ENCODE measurements around the gene PLD3. TPM values are rescaled to one million over a fixed set of nuclear protein-coding genes. Genes with fewer than 3 reads are reported as not detected.
"Not testable (repeated sequence)": the region's sequence is repeated elsewhere in the genome, so short reads cannot be mapped to it uniquely, and the experiment has no call there.

The PLD3 gene
- polyA plus RNA-seq, 1 donor, result 272 TPM

DNA sequence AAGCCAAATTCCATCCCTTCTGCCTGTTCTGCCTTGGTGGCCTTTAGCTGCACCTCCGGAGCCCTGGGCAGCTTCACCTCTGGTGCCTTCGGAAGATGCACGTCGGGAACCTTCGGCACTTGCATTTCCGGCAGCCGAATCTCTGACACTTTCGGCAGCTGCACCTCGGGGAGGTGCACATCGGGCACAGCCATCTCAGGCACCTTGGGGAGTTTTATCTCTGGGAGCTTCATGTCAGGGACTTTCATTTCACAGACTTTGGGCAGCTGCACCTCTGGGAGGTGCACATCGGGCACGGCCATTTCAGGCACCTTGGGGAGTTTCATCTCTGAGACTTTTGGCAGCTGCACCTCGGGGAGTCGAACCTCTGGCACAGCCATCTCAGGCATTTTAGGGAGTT, 47.5 kb downstream of the PLD3 start:
- 90% methylated on average over 4 of the region's 14 CpGs for WGBS (ENCODE audit: insufficient coverage, low lambda C conversion rate)
- no peaks in the 10 kb centered on the region for H3K36me3 ChIP-seq (ENCODE audit: control insufficient read depth, insufficient read depth, low read length)
- no peaks in the 10 kb centered on the region for H3K27me3 ChIP-seq (ENCODE audit: control insufficient read depth, insufficient read depth, low read length)
- DNase-seq, result no peak
- H3K9me3 ChIP-seq (ENCODE audit: control insufficient read depth, low read depth, low read length), result peaks cover 5% of the 10 kb centered on the region
- no peak overlapping the region for H3K27ac ChIP-seq (ENCODE audit: low read length)
- H3K4me1 ChIP-seq (ENCODE audit: control insufficient read depth, insufficient read depth, low read length), result peaks cover 17% of the 10 kb centered on the region
- no peak overlapping the region for H3K4me3 ChIP-seq (ENCODE audit: low read length)

GRCh38 chr19:40396886-40397567, 48.5 kb downstream of the PLD3 start:
- no CpG with 5 or more reads among the region's 20 CpGs for WGBS (ENCODE audit: insufficient coverage, low lambda C conversion rate)
- Histone ChIP-seq H3K9me3 (ENCODE audit: control insufficient read depth, low read depth, low read length) (peaks cover 5% of the 10 kb centered on the region), H3K36me3 (ENCODE audit: control insufficient read depth, insufficient read depth, low read length) (no peaks in the 10 kb centered on the region), H3K27me3 (ENCODE audit: control insufficient read depth, insufficient read depth, low read length) (no peaks in the 10 kb centered on the region), H3K27ac (ENCODE audit: low read length) (no peak overlapping the region), H3K4me3 (ENCODE audit: low read length) (no peak overlapping the region), H3K4me1 (ENCODE audit: control insufficient read depth, insufficient read depth, low read length) (peaks cover 17% of the 10 kb centered on the region)
- no peak for DNase-seq

DNA sequence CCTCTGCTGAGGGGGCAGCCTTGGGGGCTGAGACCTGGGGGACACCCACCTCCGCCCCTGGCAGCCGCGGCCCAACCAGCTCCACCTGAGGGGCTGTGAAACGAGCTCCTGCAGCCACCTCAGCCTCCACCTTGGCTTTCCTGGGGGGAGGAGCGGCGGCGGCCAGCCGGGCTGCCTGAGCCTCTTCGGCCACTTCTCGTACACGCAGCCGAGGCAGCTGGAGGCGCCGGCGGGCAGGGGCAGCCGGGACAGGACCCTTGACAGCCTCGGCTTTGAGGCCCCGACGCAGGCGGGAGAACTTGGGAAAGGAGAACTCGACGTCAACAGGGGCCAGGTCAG, 49.0 kb downstream of the PLD3 start:
- Histone ChIP-seq H3K4me3 (ENCODE audit: low read length) (no peak overlapping the region), H3K36me3 (ENCODE audit: control insufficient read depth, insufficient read depth, low read length) (no peaks in the 10 kb centered on the region), H3K27ac (ENCODE audit: low read length) (no peak overlapping the region), H3K27me3 (ENCODE audit: control insufficient read depth, insufficient read depth, low read length) (no peaks in the 10 kb centered on the region), H3K4me1 (ENCODE audit: control insufficient read depth, insufficient read depth, low read length) (peaks cover 17% of the 10 kb centered on the region), H3K9me3 (ENCODE audit: control insufficient read depth, low read depth, low read length) (peaks cover 5% of the 10 kb centered on the region)
- WGBS (ENCODE audit: insufficient coverage, low lambda C conversion rate), result no CpG with 5 or more reads among the region's 22 CpGs
- no peak for DNase-seq

GRCh38 chr19:40398417-40399131, 50.1 kb downstream of the PLD3 start:
- peak overlapping the region; percentile 23 for H3K4me3 ChIP-seq (ENCODE audit: low read length)
- no peaks in the 10 kb centered on the region for H3K36me3 ChIP-seq (ENCODE audit: control insufficient read depth, insufficient read depth, low read length)
- WGBS (ENCODE audit: insufficient coverage, low lambda C conversion rate), result 0% methylated on average over 1 of the region's 49 CpGs
- peaks cover 5% of the 10 kb centered on the region for H3K9me3 ChIP-seq (ENCODE audit: control insufficient read depth, low read depth, low read length)
- no peaks in the 10 kb centered on the region for H3K27me3 ChIP-seq (ENCODE audit: control insufficient read depth, insufficient read depth, low read length)
- peaks cover 21% of the 10 kb centered on the region for H3K4me1 ChIP-seq (ENCODE audit: control insufficient read depth, insufficient read depth, low read length)
- peak overlapping the region; percentile 20 for H3K27ac ChIP-seq (ENCODE audit: low read length)
- DNase-seq, result peak; percentile 67 to 73

DNA sequence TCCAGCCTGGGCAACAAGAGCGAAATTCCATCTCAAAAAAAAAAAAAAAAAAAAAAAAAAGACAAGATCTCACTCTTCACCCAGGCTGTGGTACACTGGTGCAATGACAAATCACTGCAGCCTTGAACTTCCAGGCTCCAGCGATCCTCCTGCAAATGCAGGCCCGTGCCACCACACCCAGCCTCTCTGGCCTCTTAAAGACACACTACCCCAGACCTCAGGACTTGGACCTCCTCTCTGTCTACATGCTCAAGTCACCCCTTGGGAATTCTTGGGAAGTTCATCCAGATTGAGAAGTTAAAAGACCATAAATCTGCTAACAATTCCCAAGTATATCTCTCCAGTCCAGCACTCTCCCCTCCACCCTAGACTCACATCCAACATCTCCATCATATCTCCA, 52.1 kb downstream of the PLD3 start:
- no peaks in the 10 kb centered on the region for H3K27me3 ChIP-seq (ENCODE audit: control insufficient read depth, insufficient read depth, low read length)
- H3K9me3 ChIP-seq (ENCODE audit: control insufficient read depth, low read depth, low read length), result peaks cover 10% of the 10 kb centered on the region
- H3K4me1 ChIP-seq (ENCODE audit: control insufficient read depth, insufficient read depth, low read length), result peaks cover 21% of the 10 kb centered on the region
- DNase-seq, result no peak
- no peak overlapping the region for H3K4me3 ChIP-seq (ENCODE audit: low read length)
- WGBS (ENCODE audit: insufficient coverage, low lambda C conversion rate), result no CpG with 5 or more reads among the region's 3 CpGs
- no peaks in the 10 kb centered on the region for H3K36me3 ChIP-seq (ENCODE audit: control insufficient read depth, insufficient read depth, low read length)
- no peak overlapping the region for H3K27ac ChIP-seq (ENCODE audit: low read length)

GRCh38 chr19:40403262-40403984, 54.9 kb downstream of the PLD3 start:
- DNase-seq, result peak; percentile 83 to 86
- H3K9me3 ChIP-seq (ENCODE audit: control insufficient read depth, low read depth, low read length), result peaks cover 8% of the 10 kb centered on the region
- peak overlapping the region; percentile 71 for H3K4me3 ChIP-seq (ENCODE audit: low read length)
- peak overlapping the region; percentile 89 for H3K27ac ChIP-seq (ENCODE audit: low read length)
- H3K4me1 ChIP-seq (ENCODE audit: control insufficient read depth, insufficient read depth, low read length), result peaks cover 15% of the 10 kb centered on the region
- no CpG with 5 or more reads among the region's 41 CpGs for WGBS (ENCODE audit: insufficient coverage, low lambda C conversion rate)
- H3K27me3 ChIP-seq (ENCODE audit: control insufficient read depth, insufficient read depth, low read length), result no peaks in the 10 kb centered on the region
- H3K36me3 ChIP-seq (ENCODE audit: control insufficient read depth, insufficient read depth, low read length), result no peaks in the 10 kb centered on the region

DNA sequence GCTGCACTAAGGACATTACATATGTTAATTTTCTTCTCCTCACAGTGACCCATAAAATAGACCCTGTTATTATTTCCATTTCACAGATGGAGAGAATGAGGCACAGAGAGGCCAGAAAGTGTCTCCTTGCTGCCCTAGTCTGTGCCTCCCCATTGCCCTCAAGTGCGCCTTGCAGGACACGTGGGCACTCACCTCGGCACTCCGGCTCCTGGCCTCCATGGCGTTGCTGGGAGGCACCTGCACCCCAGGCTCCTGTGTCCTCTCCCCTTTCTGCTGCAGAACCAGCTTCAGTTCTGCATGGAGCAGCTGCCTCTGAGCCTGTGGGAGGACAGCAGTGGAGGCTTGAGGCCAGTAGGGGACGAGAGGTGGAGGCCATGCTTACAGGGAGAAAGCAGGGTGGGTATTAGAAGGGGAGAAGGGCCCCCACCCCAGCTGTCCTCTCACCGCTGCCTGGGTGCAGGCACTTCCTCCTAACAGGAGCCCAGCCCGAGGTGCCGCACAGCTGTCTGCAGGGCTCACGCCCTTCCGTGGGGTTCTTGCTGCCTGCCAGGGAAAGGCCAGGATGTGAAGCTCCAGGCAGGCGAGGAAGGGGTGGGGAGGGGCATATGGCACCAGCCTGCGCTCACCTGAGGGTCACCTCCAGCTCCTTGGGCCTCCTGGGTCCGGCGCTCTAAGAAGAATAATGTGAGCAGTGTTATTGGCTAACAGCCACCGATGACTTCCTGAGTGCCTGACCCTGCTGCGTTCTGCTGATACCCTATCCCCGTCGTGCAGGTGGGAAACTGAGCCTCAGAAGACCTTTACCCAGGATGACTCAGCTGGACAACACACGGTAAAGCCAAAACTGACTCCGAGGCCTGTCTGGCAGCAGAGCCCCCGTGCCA, 59.5 kb downstream of the PLD3 start:
- H3K27ac ChIP-seq (ENCODE audit: low read length), result no peak overlapping the region
- H3K36me3 ChIP-seq (ENCODE audit: control insufficient read depth, insufficient read depth, low read length), result no peaks in the 10 kb centered on the region
- peaks cover 17% of the 10 kb centered on the region for H3K4me1 ChIP-seq (ENCODE audit: control insufficient read depth, insufficient read depth, low read length)
- H3K27me3 ChIP-seq (ENCODE audit: control insufficient read depth, insufficient read depth, low read length), result no peaks in the 10 kb centered on the region
- peaks cover 6% of the 10 kb centered on the region for H3K9me3 ChIP-seq (ENCODE audit: control insufficient read depth, low read depth, low read length)
- WGBS (ENCODE audit: insufficient coverage, low lambda C conversion rate), result no CpG with 5 or more reads among the region's 22 CpGs
- no peak for DNase-seq
- H3K4me3 ChIP-seq (ENCODE audit: low read length), result no peak overlapping the region

DNA sequence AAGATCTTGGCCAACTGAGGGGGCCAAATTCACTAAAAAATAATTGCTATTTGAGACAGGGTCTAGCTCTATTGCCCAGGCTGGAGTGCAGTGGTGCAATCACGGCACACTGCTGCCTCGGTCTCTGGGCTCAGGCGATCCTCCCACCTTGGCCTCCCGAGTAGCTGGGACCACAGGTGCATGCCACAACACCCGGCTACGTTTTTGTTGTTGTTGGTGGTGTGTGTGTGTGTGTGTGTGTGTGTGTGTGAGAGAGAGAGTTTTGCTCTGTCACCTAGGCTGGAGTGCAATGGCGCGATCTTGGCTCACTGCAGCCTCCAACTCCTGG, 60.1 kb downstream of the PLD3 start:
- H3K36me3 ChIP-seq (ENCODE audit: control insufficient read depth, insufficient read depth, low read length); H3K9me3 ChIP-seq (ENCODE audit: control insufficient read depth, low read depth, low read length); H3K27ac ChIP-seq (ENCODE audit: low read length); DNase-seq; H3K27me3 ChIP-seq (ENCODE audit: control insufficient read depth, insufficient read depth, low read length); H3K4me3 ChIP-seq (ENCODE audit: low read length): not testable (repeated sequence)
- WGBS (ENCODE audit: insufficient coverage, low lambda C conversion rate), result no CpG with 5 or more reads among the region's 8 CpGs
- H3K4me1 ChIP-seq (ENCODE audit: control insufficient read depth, insufficient read depth, low read length), result peaks cover 13% of the 10 kb centered on the region

DNA sequence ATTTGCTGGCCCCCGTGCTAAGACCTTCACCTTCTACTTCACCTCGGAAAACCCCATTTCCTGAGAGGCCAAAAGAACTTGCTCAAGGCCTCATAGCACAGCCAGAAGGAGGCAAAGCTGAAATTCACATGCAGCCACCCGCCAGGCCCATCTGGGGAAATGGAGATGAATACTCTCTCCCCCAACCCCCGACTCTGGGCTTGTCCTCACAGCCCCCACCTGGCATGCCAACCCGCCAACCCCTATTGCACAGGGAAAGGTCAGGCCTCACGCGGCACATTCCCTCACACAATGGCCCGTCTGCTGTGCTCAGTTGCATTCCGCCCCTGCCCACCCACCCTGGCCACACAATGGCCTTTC, 61.5 kb downstream of the PLD3 start:
- DNase-seq, result no peak
- Histone ChIP-seq H3K4me1 (ENCODE audit: control insufficient read depth, insufficient read depth, low read length) (peaks cover 13% of the 10 kb centered on the region), H3K9me3 (ENCODE audit: control insufficient read depth, low read depth, low read length) (no peaks in the 10 kb centered on the region), H3K4me3 (ENCODE audit: low read length) (no peak overlapping the region), H3K27me3 (ENCODE audit: control insufficient read depth, insufficient read depth, low read length) (no peaks in the 10 kb centered on the region), H3K36me3 (ENCODE audit: control insufficient read depth, insufficient read depth, low read length) (no peaks in the 10 kb centered on the region), H3K27ac (ENCODE audit: low read length) (no peak overlapping the region)
- WGBS (ENCODE audit: insufficient coverage, low lambda C conversion rate), result no CpG with 5 or more reads among the region's 9 CpGs

Measured in large intestine (tissue), 3 donors.